HCT116 (cell line): Measurements from ENCODE around the gene NEURL3. TPM values are rescaled to one million over a fixed set of nuclear protein-coding genes. Genes with fewer than 3 reads are reported as not detected.

Source experiments
- ATAC-seq: fragments of 200-7000 bp; cut with Tn5 transposase; 2 replicates; pipeline ENCODE4 v1.9.1; 2020; ENCODE audit warnings: mild to moderate bottlenecking, moderate library complexity
- BruUV-seq: library from RNA; stranded (reverse); fragments of 400-500 nt; replicated peaks from 2 replicates; lab custom pipeline; 2021; lab: Mats Ljungman, UMichigan
- CTCF ChIA-PET: fragments of 300-600 bp; sonication (Branson Sonifier 250); formaldehyde crosslinking; loops from one replicate; lab custom pipeline; 2021; ENCODE audit warnings: antibody characterized with exemption; lab: Charles Lee
- POLR2A ChIA-PET: fragments of 300-600, 350-600 bp; sonication (Branson Sonifier 250); formaldehyde crosslinking; loops from one replicate; lab custom pipeline; 2021; ENCODE audit warnings: antibody characterized with exemption; lab: Charles Lee
- RAD21 ChIA-PET, 2 experiments: fragments of 300-600 bp; sonication (Branson Sonifier 250); formaldehyde crosslinking; loops; one replicate each; lab custom pipeline; 2023; ENCODE audit warnings: low total read pairs in 2 of 2; ENCODE audit not compliant: uncharacterized antibody in 2 of 2, unreplicated experiment in 2 of 2, low non-redundant PET in 1 of 2; lab: Charles Lee
- DNase-seq: peaks from one replicate; pipeline ENCODE4 v3.0.0-alpha.2; 2010; ENCODE audit warnings: low read depth, low spot score
- H2AFZ ChIP-seq: fragments of 200-600 bp; shearing (Covaris generic), sonication (generic); 2 replicates; pipeline ENCODE4 v1.6.1; 2017; ENCODE audit warnings: low read depth, mixed run types, mixed read lengths, antibody characterized with exemption, low read length; ENCODE audit not compliant: poor library complexity, severe bottlenecking
- H3K27ac ChIP-seq: 2 replicates; pipeline ENCODE4 v1.5.1; 2012; ENCODE audit warnings: low read depth, low read length
- H3K27me3 ChIP-seq: fragments of 200-600 bp; sonication (generic); 2 replicates; pipeline ENCODE4 v1.6.1; 2016; ENCODE audit warnings: mixed run types, low read length, mixed read lengths; ENCODE audit not compliant: insufficient read depth
- H3K36me3 ChIP-seq, 2 experiments: fragments of 200-500 bp in 1 of 2; fragments of 200-600 bp in 1 of 2; sonication (Bioruptor generic) in 1 of 2; sonication (generic) in 1 of 2; 2 replicates each; pipeline versions ENCODE4 v1.5.1 to v1.6.1; 2014 to 2016; ENCODE audit warnings: low read length in 2 of 2, inconsistent platforms in 1 of 2, mixed read lengths in 1 of 2, mixed run types in 1 of 2; ENCODE audit not compliant: insufficient read depth in 2 of 2, control insufficient read depth in 1 of 2
- H3K4me1 ChIP-seq, 2 experiments: fragments of 200-600 bp in 1 of 2; sonication (generic) in 1 of 2; 2 replicates each; pipeline versions ENCODE4 v1.5.1 to v1.6.1; 2012 to 2017; ENCODE audit warnings: low read length in 2 of 2, inconsistent platforms in 1 of 2, mild to moderate bottlenecking in 1 of 2, mixed read lengths in 1 of 2, mixed run types in 1 of 2, moderate library complexity in 1 of 2; ENCODE audit not compliant: insufficient read depth in 2 of 2, control insufficient read depth in 1 of 2
- H3K4me2 ChIP-seq: fragments of 200-600 bp; sonication (generic); 2 replicates; pipeline ENCODE4 v1.6.1; 2017; ENCODE audit warnings: mixed run types, low read length, mixed read lengths
- H3K4me3 ChIP-seq, 2 experiments: fragments of 200-600 bp in 1 of 2; sonication (generic) in 1 of 2; replicated peaks in 1 of 2; 2 replicates each; pipeline ENCODE4 v1.5.1; 2011 to 2016; ENCODE audit warnings: low read length in 2 of 2, control low read depth in 1 of 2, low read depth in 1 of 2, mild to moderate bottlenecking in 1 of 2, mixed read lengths in 1 of 2, mixed run types in 1 of 2
- H3K79me2 ChIP-seq: fragments of 200-600 bp; sonication (generic); 2 replicates; pipeline ENCODE4 v1.6.1; 2017; ENCODE audit warnings: mild to moderate bottlenecking, mixed run types, low read length, moderate library complexity, mixed read lengths; ENCODE audit not compliant: insufficient read depth
- H3K9ac ChIP-seq: fragments of 200-600 bp; sonication (generic); 2 replicates; pipeline ENCODE4 v1.6.1; 2016; ENCODE audit warnings: low read length, mixed read lengths
- H3K9me2 ChIP-seq: fragments of 200-600 bp; sonication (generic), shearing (Covaris generic); 2 replicates; pipeline ENCODE4 v1.6.1; 2017; ENCODE audit warnings: mixed run types, mild to moderate bottlenecking, moderate library complexity; ENCODE audit not compliant: insufficient read depth
- H3K9me3 ChIP-seq, 2 experiments: fragments of 200-500 bp in 1 of 2; fragments of 200-600 bp in 1 of 2; sonication (Bioruptor generic) in 1 of 2; sonication (generic) in 1 of 2; 2 replicates each; pipeline ENCODE4 v1.6.1; 2014 to 2017; ENCODE audit warnings: low read length in 2 of 2, mixed read lengths in 2 of 2, inconsistent platforms in 1 of 2, low read depth in 1 of 2, mild to moderate bottlenecking in 1 of 2, mixed run types in 1 of 2, moderate library complexity in 1 of 2; ENCODE audit not compliant: control insufficient read depth in 1 of 2, insufficient read depth in 1 of 2
- H4K20me1 ChIP-seq: fragments of 200-600 bp; sonication (generic), shearing (Covaris generic); 2 replicates; pipeline ENCODE4 v1.6.1; 2017; ENCODE audit warnings: mixed run types, mild to moderate bottlenecking, moderate library complexity; ENCODE audit not compliant: insufficient read depth
- CBX3 ChIP-seq: IDR thresholded peaks from 2 replicates; pipeline ENCODE4 v1.6.1; 2012; ENCODE audit warnings: low read depth
- CEBPB ChIP-seq: IDR thresholded peaks from 2 replicates; pipeline ENCODE4 v1.6.1; 2012; ENCODE audit warnings: low read depth
- EGR1 ChIP-seq: IDR thresholded peaks from 2 replicates; pipeline ENCODE4 v1.6.1; 2012; ENCODE audit warnings: low read depth
- EZH2 ChIP-seq: fragments of 200-600 bp; sonication (generic); IDR thresholded peaks from 2 replicates; pipeline ENCODE4 v1.6.1; 2017; ENCODE audit warnings: antibody characterized with exemption, mixed run types
- FOSL1 ChIP-seq: IDR thresholded peaks from 2 replicates; pipeline ENCODE4 v1.6.1; 2012; ENCODE audit warnings: low read depth
- JUND ChIP-seq: IDR thresholded peaks from 2 replicates; pipeline ENCODE4 v1.6.1; 2012
- POLR2A ChIP-seq: IDR thresholded peaks from 2 replicates; pipeline ENCODE4 v1.7.0; 2011; ENCODE audit warnings: borderline replicate concordance; ENCODE audit not compliant: insufficient read depth, insufficient read length; ENCODE audit errors: extremely low read depth
- POLR2AphosphoS5 ChIP-seq: IDR thresholded peaks from 2 replicates; pipeline ENCODE4 v1.6.1; 2011; ENCODE audit warnings: mild to moderate bottlenecking, low read depth, low read length, moderate library complexity
- RAD21 ChIP-seq: IDR thresholded peaks from 2 replicates; pipeline ENCODE4 v1.6.1; 2012; ENCODE audit warnings: low read depth, mild to moderate bottlenecking
- SIN3A ChIP-seq: IDR thresholded peaks from 2 replicates; pipeline ENCODE4 v1.6.1; 2012; ENCODE audit warnings: low read depth
- SP1 ChIP-seq: IDR thresholded peaks from 2 replicates; pipeline ENCODE4 v1.6.1; 2012; ENCODE audit warnings: low read depth
- SRF ChIP-seq: IDR thresholded peaks from 2 replicates; pipeline ENCODE4 v1.6.1; 2012; ENCODE audit warnings: low read depth
- TCF7L2 ChIP-seq: IDR thresholded peaks from 2 replicates; pipeline ENCODE4 v1.7.0; 2011; ENCODE audit warnings: borderline replicate concordance, inconsistent platforms; ENCODE audit not compliant: insufficient read depth, insufficient read length; ENCODE audit errors: extremely low read depth
- YY1 ChIP-seq: IDR thresholded peaks from 2 replicates; pipeline ENCODE4 v1.6.1; 2011; ENCODE audit warnings: low read length, low read depth, moderate library complexity, mild to moderate bottlenecking; ENCODE audit not compliant: insufficient replicate concordance; ENCODE audit errors: extremely low read depth
- ZFX ChIP-seq: fragments of 450-650 bp; IDR thresholded peaks from 2 replicates; pipeline ENCODE4 v1.6.1; 2017
- intact Hi-C: fragments of 100-400 bp; cut with micrococcal nuclease; formaldehyde crosslinking; loops from 2 replicates; pipeline ENCODE4 v1.10.0; 2022
- total RNA-seq: library from RNA; stranded (reverse); gene quantifications from one replicate; pipeline ENCODE4 v1.2.1, GENCODE V29; 2021; ENCODE audit not compliant: unreplicated experiment
- TF ChIP-seq, protein P1 (sequence below): IDR thresholded peaks from 2 replicates; pipeline ENCODE4 v1.6.1; 2011; ENCODE audit warnings: mild to moderate bottlenecking, low read length, moderate library complexity; ENCODE audit not compliant: insufficient replicate concordance; ENCODE audit errors: extremely low read depth
- TF ChIP-seq, protein P2 (sequence below): IDR thresholded peaks from 2 replicates; pipeline ENCODE4 v1.6.1; 2012
- TF ChIP-seq, protein P3 (sequence below): IDR thresholded peaks from 2 replicates; pipeline ENCODE4 v1.6.1; 2012; ENCODE audit warnings: low read depth
- TF ChIP-seq, protein P4 (sequence below): IDR thresholded peaks from 2 replicates; pipeline ENCODE4 v1.6.1; 2012

The NEURL3 gene
- total RNA-seq, 1 experiment from 2014 or later = not detected

DNA sequence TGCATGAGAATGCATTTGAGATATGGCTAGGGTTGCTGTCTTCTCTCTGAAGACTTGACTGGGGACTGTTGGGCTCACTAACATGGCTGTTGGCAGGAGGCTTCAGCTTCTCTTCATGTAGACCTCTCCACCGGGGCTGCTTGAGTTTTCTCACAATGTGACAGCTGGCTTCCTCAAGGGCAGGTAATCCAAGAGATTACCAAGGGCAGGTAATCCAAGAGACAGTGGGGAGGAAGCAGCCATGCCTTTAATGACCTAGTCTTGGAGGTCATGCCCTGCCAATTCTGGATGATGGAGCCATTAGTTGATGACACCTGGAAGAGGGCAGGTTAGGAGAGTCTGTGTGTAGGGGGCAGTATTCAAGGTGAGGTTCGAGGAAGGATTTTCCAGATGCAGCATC, 40.5 kb downstream of the NEURL3 start:
- ChIA-PET CTCF (no interaction called here), POLR2A (no interaction called here), RAD21 (no interaction called here)
- Histone ChIP-seq H4K20me1 (no peaks in the 10 kb centered on the region), H3K79me2 (no peaks in the 10 kb centered on the region), H3K27me3 (no peaks in the 10 kb centered on the region), H3K36me3 (no peaks in the 10 kb centered on the region), H3K27ac (no peak overlapping the region), H3K9me3 (no peaks in the 10 kb centered on the region), H3K9ac (no peak overlapping the region), H2AFZ (no peak overlapping the region), H3K4me1 (no peaks in the 10 kb centered on the region), H3K9me2 (no peaks in the 10 kb centered on the region), H3K4me2 (no peak overlapping the region), H3K4me3 (no peak overlapping the region)
- no peak for TF ChIP-seq RAD21
- TF ChIP-seq, protein P1, sequence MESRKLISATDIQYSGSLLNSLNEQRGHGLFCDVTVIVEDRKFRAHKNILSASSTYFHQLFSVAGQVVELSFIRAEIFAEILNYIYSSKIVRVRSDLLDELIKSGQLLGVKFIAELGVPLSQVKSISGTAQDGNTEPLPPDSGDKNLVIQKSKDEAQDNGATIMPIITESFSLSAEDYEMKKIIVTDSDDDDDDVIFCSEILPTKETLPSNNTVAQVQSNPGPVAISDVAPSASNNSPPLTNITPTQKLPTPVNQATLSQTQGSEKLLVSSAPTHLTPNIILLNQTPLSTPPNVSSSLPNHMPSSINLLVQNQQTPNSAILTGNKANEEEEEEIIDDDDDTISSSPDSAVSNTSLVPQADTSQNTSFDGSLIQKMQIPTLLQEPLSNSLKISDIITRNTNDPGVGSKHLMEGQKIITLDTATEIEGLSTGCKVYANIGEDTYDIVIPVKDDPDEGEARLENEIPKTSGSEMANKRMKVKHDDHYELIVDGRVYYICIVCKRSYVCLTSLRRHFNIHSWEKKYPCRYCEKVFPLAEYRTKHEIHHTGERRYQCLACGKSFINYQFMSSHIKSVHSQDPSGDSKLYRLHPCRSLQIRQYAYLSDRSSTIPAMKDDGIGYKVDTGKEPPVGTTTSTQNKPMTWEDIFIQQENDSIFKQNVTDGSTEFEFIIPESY = no peak
- TF ChIP-seq ZFX = no peak
- TF ChIP-seq FOSL1 = no peak
- TF ChIP-seq SIN3A = no peak
- no peak for TF ChIP-seq YY1
- TF ChIP-seq CBX3 = no peak
- TF ChIP-seq EZH2 = no peak
- TF ChIP-seq JUND = no peak
- no peak for TF ChIP-seq EGR1
- no peak for TF ChIP-seq SRF
- TF ChIP-seq CEBPB = no peak
- TF ChIP-seq, protein P2, sequence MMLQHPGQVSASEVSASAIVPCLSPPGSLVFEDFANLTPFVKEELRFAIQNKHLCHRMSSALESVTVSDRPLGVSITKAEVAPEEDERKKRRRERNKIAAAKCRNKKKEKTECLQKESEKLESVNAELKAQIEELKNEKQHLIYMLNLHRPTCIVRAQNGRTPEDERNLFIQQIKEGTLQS = no peak
- TF ChIP-seq POLR2A = no peak
- TF ChIP-seq, protein P3, sequence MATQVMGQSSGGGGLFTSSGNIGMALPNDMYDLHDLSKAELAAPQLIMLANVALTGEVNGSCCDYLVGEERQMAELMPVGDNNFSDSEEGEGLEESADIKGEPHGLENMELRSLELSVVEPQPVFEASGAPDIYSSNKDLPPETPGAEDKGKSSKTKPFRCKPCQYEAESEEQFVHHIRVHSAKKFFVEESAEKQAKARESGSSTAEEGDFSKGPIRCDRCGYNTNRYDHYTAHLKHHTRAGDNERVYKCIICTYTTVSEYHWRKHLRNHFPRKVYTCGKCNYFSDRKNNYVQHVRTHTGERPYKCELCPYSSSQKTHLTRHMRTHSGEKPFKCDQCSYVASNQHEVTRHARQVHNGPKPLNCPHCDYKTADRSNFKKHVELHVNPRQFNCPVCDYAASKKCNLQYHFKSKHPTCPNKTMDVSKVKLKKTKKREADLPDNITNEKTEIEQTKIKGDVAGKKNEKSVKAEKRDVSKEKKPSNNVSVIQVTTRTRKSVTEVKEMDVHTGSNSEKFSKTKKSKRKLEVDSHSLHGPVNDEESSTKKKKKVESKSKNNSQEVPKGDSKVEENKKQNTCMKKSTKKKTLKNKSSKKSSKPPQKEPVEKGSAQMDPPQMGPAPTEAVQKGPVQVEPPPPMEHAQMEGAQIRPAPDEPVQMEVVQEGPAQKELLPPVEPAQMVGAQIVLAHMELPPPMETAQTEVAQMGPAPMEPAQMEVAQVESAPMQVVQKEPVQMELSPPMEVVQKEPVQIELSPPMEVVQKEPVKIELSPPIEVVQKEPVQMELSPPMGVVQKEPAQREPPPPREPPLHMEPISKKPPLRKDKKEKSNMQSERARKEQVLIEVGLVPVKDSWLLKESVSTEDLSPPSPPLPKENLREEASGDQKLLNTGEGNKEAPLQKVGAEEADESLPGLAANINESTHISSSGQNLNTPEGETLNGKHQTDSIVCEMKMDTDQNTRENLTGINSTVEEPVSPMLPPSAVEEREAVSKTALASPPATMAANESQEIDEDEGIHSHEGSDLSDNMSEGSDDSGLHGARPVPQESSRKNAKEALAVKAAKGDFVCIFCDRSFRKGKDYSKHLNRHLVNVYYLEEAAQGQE = no peak
- TF ChIP-seq TCF7L2 = no peak
- TF ChIP-seq POLR2AphosphoS5 = no peak
- TF ChIP-seq, protein P4, sequence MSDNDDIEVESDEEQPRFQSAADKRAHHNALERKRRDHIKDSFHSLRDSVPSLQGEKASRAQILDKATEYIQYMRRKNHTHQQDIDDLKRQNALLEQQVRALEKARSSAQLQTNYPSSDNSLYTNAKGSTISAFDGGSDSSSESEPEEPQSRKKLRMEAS = no peak
- TF ChIP-seq SP1 = no peak
- no peak for ATAC-seq
- no peak for DNase-seq
- no TSS peak for BruUV-seq
- intact Hi-C loops = no loop called here
